ES-I3 (cell line): ENCODE measurements around the gene TAF1L.
"Not testable (repeated sequence)": the region's sequence is repeated elsewhere in the genome, so short reads cannot be mapped to it uniquely, and the experiment has no call there.

Experiments used
- H3K36me3 ChIP-seq: 2 replicates; pipeline ENCODE4 v1.6.1; 2013; ENCODE audit warnings: mild to moderate bottlenecking, low read length, control low read depth, moderate library complexity; ENCODE audit not compliant: insufficient read depth
- H3K4me1 ChIP-seq: 2 replicates; pipeline ENCODE4 v1.6.1; 2013; ENCODE audit warnings: mild to moderate bottlenecking, control low read depth, low read length; ENCODE audit not compliant: insufficient read depth
- H3K9ac ChIP-seq: 2 replicates; pipeline ENCODE4 v1.6.1; 2013; ENCODE audit warnings: low read depth, mild to moderate bottlenecking, low read length, moderate library complexity
- H3K9me3 ChIP-seq: 2 replicates; pipeline ENCODE4 v1.6.1; 2013; ENCODE audit warnings: mild to moderate bottlenecking, low read length, moderate library complexity; ENCODE audit not compliant: control insufficient read depth, insufficient read depth

Gene TAF1L

DNA sequence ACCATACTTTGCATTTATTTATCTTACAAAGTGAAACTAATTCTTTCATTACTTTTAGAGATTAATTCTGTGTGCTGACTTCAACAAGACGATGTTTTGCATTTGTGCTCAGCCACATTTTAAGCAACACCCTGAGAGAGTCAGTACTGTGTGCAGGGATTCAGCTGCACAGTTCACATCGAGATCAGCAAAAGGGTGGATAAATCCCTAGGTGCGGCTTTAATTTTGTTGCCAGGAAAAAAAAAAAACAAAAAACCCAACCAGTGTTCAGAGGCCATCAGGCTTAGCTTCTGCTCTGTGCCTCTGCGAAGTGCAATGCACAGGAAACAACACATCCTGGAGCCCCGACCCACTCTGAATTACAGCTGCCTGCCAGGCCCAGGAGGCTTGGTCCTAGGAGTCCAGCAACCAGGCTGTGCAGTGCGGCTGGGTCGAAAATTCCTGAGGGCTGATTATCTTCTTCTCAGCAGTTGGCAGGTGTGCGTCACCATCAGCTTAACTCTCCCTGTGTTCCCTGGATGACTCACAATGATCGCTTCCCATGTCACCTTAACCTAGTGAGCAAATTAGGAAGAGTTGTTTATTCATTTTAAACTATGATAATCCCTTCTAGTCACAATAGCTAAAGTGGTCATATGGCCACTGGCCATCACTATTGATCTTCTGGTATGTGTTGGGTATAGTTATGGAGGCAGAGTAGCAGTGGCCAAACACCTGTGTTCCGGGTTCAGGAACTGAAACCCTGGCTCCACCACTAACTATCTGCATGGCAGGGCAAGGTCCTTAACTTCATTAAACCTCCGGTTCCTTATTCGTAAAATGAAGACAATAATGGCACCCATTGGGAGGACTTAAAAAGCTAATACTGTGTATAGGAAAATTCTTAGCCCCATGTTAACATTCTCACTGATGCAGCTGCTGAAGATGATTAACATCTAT, 31.3 kb downstream of the TAF1L start:
- H3K9me3 ChIP-seq: no peaks in the 10 kb centered on the region
- H3K4me1 ChIP-seq: no peaks in the 10 kb centered on the region
- H3K9ac ChIP-seq: no peak overlapping the region

DNA sequence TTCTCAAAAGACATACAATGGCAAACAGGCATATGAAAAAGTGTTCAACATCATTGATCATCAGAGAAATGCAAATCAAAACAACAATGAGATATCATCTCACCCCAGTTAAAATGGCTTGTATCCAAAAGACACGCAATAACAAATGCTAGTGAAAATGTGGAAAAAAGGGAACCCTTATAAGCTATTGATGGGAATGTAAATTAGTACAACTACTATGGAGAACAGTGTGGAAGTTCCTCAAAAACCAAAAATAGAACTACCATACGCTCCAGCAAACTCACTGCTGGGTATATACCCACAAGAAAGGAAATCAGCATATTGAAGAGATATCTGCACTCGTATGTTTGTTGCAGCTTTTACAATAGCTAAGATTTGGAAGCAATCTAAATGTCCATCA, 36.4 kb downstream of the TAF1L start:
- not testable (repeated sequence) for H3K9ac ChIP-seq, H3K36me3 ChIP-seq, H3K9me3 ChIP-seq, H3K4me1 ChIP-seq

More for the DNA sequence above, 31.3 kb downstream of the TAF1L start:
- no peaks in the 10 kb centered on the region for H3K36me3 ChIP-seq

DNA sequence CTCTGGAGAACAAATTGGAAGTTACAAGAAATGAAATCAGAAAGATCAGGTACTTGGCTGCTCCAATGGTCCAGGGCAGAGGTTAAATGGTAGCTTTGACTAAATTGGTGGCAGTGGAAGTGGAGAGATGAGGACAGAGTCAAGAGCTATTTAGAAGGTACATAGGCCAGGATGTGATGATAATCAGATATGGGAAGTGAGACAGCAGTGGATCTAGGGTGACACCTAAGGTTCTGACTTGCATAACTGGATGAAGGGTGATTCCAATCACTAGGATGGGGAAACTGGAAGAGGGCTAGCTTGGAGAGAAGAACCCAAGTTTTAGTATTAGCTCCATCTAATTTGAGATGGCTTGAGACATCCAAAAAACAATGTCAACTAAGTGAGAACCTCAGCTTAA, 38.5 kb downstream of the TAF1L start:
- H3K9ac ChIP-seq: no peak overlapping the region; the same call in 1 of the 2 replicates
- no peaks in the 10 kb centered on the region for H3K9me3 ChIP-seq
- no peaks in the 10 kb centered on the region for H3K36me3 ChIP-seq
- H3K4me1 ChIP-seq: no peaks in the 10 kb centered on the region

DNA sequence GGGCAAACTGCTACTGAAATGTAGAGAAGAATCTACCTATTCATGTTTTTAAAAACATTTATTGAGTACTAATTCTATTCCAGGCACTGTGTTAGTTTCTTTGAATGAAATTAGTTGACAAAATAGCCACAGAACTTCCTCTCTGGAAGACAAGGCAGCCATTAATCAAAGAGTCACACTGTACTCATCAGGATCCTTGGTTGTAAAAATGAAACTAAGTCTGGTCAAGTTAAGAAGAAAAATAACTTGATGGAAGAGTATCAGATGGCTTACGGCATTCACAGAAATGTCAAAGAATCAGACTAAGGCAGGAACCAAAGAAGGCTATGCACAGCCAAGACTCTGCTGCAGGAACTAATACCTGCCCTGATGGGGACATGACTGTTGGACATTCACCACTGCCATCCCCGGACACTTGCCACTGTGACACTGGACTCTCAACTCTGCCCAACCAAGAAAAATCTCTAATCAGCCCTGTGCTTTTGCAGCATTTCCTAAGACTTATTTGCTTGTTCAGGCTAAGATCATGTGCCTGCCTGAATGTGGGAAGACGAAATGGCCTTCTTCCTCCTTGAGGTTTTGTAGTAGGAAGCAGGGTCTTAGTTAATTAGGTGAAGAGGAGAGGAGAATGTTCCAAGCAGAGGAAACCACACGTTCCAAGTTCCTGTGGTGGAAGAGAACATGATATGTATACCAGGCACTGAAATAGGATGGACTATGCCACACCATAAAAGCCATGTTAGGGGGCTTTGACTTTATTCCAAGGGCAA, 39.2 kb downstream of the TAF1L start:
- Histone ChIP-seq H3K36me3 (no peaks in the 10 kb centered on the region), H3K4me1 (no peaks in the 10 kb centered on the region), H3K9me3 (no peaks in the 10 kb centered on the region), H3K9ac (no peak overlapping the region)

DNA sequence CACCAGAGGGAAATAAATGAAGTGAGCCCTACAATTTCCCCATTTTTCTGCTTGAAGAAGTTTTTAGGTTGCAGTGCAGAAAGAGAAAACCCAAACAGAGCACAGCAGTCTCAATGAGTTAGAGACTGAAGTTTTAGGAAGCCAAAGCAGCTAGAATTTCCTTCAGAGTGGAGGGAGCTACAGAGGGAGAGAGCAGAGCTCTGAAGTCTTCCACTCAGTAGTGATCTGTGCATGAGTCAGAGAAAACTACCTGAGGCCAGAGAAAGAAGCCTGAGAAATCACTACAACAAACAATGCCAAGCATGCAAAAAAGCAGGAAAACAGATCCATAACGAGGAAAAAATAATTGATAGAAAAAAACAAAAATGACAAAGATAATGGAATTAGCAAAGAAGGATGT, 44.6 kb downstream of the TAF1L start:
- no peak overlapping the region for H3K9ac ChIP-seq

DNA sequence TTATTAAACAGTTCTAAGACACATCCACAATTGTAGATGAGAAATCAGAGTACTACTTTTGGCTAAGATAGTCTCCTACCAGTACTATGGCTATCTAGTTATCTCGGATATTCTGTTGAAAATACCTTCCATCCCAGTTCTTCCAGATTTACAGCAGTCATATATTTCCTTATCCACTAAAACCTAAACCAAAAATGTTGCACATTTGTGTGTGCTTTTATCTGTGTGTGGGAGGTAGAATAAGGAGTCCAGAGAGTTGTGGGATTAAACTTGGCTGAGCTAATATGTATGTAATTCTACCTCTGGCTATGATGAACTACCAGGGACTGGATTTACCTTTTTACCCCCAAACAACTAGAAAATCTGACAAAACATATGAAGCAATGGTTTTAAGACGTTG, 45.0 kb downstream of the TAF1L start:
- H3K36me3 ChIP-seq: no peaks in the 10 kb centered on the region
- H3K9me3 ChIP-seq: no peaks in the 10 kb centered on the region
- no peaks in the 10 kb centered on the region for H3K4me1 ChIP-seq
- H3K9ac ChIP-seq: no peak overlapping the region

More for the DNA sequence above, 44.6 kb downstream of the TAF1L start:
- Histone ChIP-seq H3K9me3 (no peaks in the 10 kb centered on the region), H3K36me3 (no peaks in the 10 kb centered on the region), H3K4me1 (no peaks in the 10 kb centered on the region)

DNA sequence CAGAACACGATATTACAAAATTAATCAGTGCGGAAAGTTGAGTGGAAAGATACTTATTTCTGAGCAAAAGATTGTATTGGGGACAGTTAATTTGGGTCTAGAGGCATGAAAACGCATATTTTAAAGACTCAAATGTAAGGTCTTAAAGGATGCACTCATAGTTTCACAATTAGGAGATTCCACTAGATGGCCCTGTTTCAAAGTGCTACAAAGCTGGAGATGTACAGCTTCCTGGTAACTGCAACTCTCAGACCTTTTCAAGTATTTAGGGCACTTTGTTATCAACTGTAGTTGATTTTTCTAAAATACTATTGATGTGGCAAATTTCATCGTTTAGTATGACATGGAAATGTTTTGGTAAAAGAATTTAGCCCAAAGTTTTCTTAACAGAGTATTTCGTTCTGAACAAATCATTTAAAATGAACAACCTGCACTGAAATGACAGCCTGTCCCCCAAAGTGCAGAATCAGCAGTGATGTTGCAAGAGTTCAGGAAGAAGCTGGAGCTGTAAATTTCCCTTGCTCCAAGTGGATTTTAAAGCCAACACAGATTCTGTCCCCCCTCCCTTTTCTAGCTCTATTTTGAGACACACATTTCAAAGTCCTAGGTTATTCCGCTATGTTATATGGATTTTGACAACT, 46.3 kb downstream of the TAF1L start:
- Histone ChIP-seq H3K4me1 (no peaks in the 10 kb centered on the region), H3K9me3 (no peaks in the 10 kb centered on the region), H3K9ac (no peak overlapping the region), H3K36me3 (no peaks in the 10 kb centered on the region)

DNA sequence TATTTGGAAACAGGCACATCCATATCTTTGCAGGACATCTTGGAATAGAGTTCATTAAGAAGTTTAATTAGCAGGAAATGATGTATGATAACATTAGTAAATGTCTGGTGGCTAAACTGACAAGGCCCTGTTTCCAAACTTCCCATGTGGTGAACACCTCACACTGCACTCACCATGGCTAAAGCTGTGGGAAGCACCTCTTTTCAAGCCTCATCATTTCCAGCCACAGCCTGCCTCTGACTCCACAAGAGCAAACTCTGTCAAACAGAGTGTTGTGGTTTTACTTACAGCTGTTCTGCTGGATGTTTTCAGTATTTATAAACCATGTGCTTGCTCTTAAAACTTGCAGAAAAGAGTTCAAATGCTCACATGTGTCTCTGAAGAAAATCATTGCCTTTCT, 47.6 kb downstream of the TAF1L start:
- Histone ChIP-seq H3K4me1 (no peaks in the 10 kb centered on the region), H3K9ac (no peak overlapping the region), H3K36me3 (no peaks in the 10 kb centered on the region), H3K9me3 (no peaks in the 10 kb centered on the region)

DNA sequence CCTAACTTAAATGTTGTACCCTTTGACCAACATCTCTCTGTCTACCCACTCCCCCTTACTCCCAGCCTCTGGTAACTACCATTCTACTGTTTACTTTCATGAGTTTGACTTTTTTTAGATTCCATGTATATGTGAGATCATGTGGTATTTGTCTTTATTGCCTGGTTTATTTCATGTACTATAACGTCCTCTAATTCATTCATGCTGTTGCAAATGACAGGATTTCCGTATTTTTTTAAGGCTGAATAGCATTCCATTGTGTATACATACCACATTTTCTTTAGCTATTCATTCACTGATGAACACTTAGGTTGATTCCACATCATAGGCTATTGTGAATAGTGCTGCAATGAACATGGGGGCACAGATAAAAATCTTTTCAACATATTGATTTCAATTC, 50.7 kb downstream of the TAF1L start:
- Histone ChIP-seq H3K9me3 (no peaks in the 10 kb centered on the region), H3K9ac (no peak overlapping the region), H3K36me3 (no peaks in the 10 kb centered on the region), H3K4me1 (no peaks in the 10 kb centered on the region)

DNA sequence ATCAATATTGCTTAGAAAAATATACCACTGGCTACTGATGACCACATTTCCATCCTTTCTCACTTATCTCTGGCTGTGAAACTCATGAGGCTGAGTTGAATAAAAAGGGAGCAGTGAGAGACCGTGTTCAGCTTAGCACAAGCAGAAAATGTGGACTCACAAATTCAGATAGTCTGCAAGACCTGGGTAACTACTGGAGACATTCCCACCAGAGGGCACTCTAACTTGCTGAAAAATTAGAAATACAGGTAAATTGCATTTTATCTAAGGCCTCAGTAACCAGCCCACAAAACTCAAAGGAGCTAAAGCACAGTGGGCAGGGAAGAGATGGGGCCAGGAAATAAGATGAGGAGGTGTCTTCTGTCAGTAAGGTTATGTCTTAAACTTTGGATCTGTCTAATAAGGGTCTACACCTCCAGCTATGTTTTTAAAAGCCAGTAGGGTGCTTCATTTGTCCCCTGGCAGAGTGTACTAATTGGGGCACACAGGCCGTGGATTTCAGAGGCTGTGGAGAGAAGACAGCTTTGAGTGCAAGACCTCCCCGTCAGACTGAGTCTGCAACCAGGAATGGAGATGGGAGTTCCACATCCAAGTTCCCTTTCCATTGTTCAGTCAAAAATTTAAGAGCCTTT, 53.8 kb downstream of the TAF1L start:
- Histone ChIP-seq H3K4me1 (peaks cover 8% of the 10 kb centered on the region; the same call in 1 of the 2 replicates), H3K9ac (no peak overlapping the region), H3K36me3 (no peaks in the 10 kb centered on the region), H3K9me3 (no peaks in the 10 kb centered on the region)

DNA sequence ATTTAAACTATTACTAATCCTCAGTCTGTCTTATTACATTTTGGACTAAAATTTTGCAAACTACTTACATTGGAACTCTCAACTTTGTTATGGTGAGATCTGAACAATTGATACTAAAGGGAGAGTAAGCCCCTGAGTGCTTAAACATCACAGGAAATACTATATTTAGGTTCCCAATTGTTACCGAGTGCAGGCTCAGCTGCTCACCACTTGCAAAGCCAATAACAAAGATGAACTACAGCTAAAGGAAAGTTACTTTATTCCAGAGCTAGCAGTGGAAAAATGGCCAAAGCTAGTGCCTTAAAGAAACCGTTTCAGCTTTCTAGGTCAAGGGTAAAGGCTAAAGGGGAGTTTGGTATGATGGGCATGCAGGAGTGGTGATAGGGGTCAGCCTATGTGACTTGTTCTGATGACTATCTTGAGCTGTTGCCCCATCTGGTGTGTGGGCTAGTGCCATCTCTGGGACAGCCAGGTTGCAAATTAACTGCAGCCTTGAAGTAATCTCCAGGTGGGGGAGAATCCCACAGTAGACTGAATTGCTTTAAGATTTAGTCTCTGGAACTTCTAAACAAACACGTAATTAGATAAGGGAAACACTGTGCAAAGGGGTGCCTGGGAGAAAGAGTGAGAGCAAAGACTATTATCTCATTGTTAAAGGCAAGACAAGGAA, 54.7 kb downstream of the TAF1L start:
- Histone ChIP-seq H3K4me1 (peaks cover 8% of the 10 kb centered on the region; the same call in 1 of the 2 replicates), H3K9me3 (no peaks in the 10 kb centered on the region), H3K9ac (no peak overlapping the region)

DNA sequence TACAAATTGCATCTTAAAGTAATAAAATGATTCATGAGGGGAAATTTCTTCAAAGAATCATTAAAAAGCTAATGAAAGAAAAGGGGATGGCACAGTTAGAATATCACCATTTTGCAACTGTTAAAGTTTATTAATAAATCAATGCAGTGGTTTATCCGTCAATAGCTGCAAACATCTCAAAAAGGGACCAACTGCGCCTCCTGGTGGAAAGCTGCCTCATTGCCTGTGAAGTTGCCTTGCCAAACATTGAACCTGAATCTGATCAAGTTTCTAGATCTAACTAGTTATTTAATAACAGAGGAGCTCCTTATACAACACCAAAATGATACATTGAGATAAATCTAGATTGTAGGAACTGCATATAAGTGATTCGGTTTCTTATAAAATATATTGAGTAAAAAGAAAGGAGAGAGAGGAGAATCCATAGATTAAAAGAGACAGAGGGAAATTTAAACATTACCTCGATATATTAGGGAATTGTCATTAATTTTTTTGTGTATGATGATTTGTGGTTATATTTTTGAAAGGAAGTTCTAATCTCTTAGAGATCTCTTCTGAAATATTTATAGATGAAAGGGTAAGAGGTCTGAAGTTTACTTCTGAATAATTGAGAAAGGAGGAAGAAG, 55.6 kb downstream of the TAF1L start:
- no peak overlapping the region for H3K9ac ChIP-seq
- no peaks in the 10 kb centered on the region for H3K36me3 ChIP-seq

More for the DNA sequence above, 54.7 kb downstream of the TAF1L start:
- H3K36me3 ChIP-seq: no peaks in the 10 kb centered on the region

More for the DNA sequence above, 55.6 kb downstream of the TAF1L start:
- peaks cover 8% of the 10 kb centered on the region; the same call in 1 of the 2 replicates for H3K4me1 ChIP-seq
- no peaks in the 10 kb centered on the region for H3K9me3 ChIP-seq
